ENCODE results near the gene TRIM41.

Gene TRIM41

GRCh38 chr5:181195249-181195761 lies 27.8 kb upstream of the TRIM41 start:
- no peaks in the 10 kb centered on the region for H3K79me2 ChIP-seq (ENCODE audit: insufficient read depth, low read length)

GRCh38 chr5:181197326-181197951 lies 25.6 kb upstream of the TRIM41 start:
- Histone ChIP-seq H4K20me1 (ENCODE audit: low read depth, low read length) (no peaks in the 10 kb centered on the region), H3K27me3 (ENCODE audit: low read length) (no peaks in the 10 kb centered on the region), H3F3A (ENCODE audit: insufficient read depth) (peaks cover 6% of the 10 kb centered on the region; the same call in 1 of the 2 replicates), H3K9me2 (replicated peaks; ENCODE audit: insufficient read depth, low read length) (no peaks in the 10 kb centered on the region), H3K4me3 (ENCODE audit: insufficient read depth, low read length, poor library complexity, severe bottlenecking) (no peak overlapping the region), H3K4me2 (ENCODE audit: low read depth, low read length, poor library complexity, severe bottlenecking) (no peak overlapping the region), H3K27ac (ENCODE audit: low read depth, low read length) (no peak overlapping the region), H3K9ac (ENCODE audit: low read length) (no peak overlapping the region), H2AFZ (ENCODE audit: low read depth, low read length, severe bottlenecking) (no peak overlapping the region), H3K36me3 (ENCODE audit: low read length) (no peaks in the 10 kb centered on the region), H3K9me3 (ENCODE audit: insufficient read depth, low read length) (no peaks in the 10 kb centered on the region), H3K79me2 (ENCODE audit: insufficient read depth, low read length) (no peaks in the 10 kb centered on the region)
- TF ChIP-seq EZH2phosphoT487 (conservative IDR thresholded peaks at IDR 0.05; ENCODE audit: low read length), result no peak
- no peak for TF ChIP-seq CTCF (IDR thresholded peaks at IDR 0.05; ENCODE audit: insufficient read depth, low read length, poor library complexity, severe bottlenecking)

More at GRCh38 chr5:181195249-181195761, 27.8 kb upstream of the TRIM41 start:
- H2AFZ ChIP-seq (ENCODE audit: low read depth, low read length, severe bottlenecking), result no peak overlapping the region
- H4K20me1 ChIP-seq (ENCODE audit: low read depth, low read length), result no peaks in the 10 kb centered on the region
- H3K9ac ChIP-seq (ENCODE audit: low read length), result no peak overlapping the region
- no peak for TF ChIP-seq EZH2phosphoT487 (conservative IDR thresholded peaks at IDR 0.05; ENCODE audit: low read length)
- H3K4me2 ChIP-seq (ENCODE audit: low read depth, low read length, poor library complexity, severe bottlenecking), result no peak overlapping the region
- H3K9me2 ChIP-seq (replicated peaks; ENCODE audit: insufficient read depth, low read length), result no peaks in the 10 kb centered on the region
- no peaks in the 10 kb centered on the region for H3K27me3 ChIP-seq (ENCODE audit: low read length)
- no peak overlapping the region for H3K4me3 ChIP-seq (ENCODE audit: insufficient read depth, low read length, poor library complexity, severe bottlenecking)
- H3K9me3 ChIP-seq (ENCODE audit: insufficient read depth, low read length), result no peaks in the 10 kb centered on the region
- peaks cover 11% of the 10 kb centered on the region; the same call in 1 of the 2 replicates for H3F3A ChIP-seq (ENCODE audit: insufficient read depth)
- no peaks in the 10 kb centered on the region for H3K36me3 ChIP-seq (ENCODE audit: low read length)
- no peak overlapping the region for H3K27ac ChIP-seq (ENCODE audit: low read depth, low read length)

GRCh38 chr5:181198106-181198685 lies 24.9 kb upstream of the TRIM41 start:
- no peak overlapping the region for H2AFZ ChIP-seq (ENCODE audit: low read depth, low read length, severe bottlenecking)
- no peaks in the 10 kb centered on the region for H3F3A ChIP-seq (ENCODE audit: insufficient read depth)
- no peak overlapping the region for H3K4me2 ChIP-seq (ENCODE audit: low read depth, low read length, poor library complexity, severe bottlenecking)
- no peaks in the 10 kb centered on the region for H3K9me2 ChIP-seq (replicated peaks; ENCODE audit: insufficient read depth, low read length)
- no peaks in the 10 kb centered on the region for H3K27me3 ChIP-seq (ENCODE audit: low read length)
- no peak overlapping the region for H3K9ac ChIP-seq (ENCODE audit: low read length)
- no peaks in the 10 kb centered on the region for H3K9me3 ChIP-seq (ENCODE audit: insufficient read depth, low read length)
- H4K20me1 ChIP-seq (ENCODE audit: low read depth, low read length), result no peaks in the 10 kb centered on the region
- H3K79me2 ChIP-seq (ENCODE audit: insufficient read depth, low read length), result no peaks in the 10 kb centered on the region
- TF ChIP-seq CTCF (IDR thresholded peaks at IDR 0.05; ENCODE audit: insufficient read depth, low read length, poor library complexity, severe bottlenecking) (no peak), EZH2phosphoT487 (conservative IDR thresholded peaks at IDR 0.05; ENCODE audit: low read length) (no peak)
- no peaks in the 10 kb centered on the region for H3K36me3 ChIP-seq (ENCODE audit: low read length)
- H3K27ac ChIP-seq (ENCODE audit: low read depth, low read length), result no peak overlapping the region
- H3K4me3 ChIP-seq (ENCODE audit: insufficient read depth, low read length, poor library complexity, severe bottlenecking), result no peak overlapping the region

All from SU-DHL-6 (cell line).